Measurements from ENCODE around the gene METTL6.

DNA sequence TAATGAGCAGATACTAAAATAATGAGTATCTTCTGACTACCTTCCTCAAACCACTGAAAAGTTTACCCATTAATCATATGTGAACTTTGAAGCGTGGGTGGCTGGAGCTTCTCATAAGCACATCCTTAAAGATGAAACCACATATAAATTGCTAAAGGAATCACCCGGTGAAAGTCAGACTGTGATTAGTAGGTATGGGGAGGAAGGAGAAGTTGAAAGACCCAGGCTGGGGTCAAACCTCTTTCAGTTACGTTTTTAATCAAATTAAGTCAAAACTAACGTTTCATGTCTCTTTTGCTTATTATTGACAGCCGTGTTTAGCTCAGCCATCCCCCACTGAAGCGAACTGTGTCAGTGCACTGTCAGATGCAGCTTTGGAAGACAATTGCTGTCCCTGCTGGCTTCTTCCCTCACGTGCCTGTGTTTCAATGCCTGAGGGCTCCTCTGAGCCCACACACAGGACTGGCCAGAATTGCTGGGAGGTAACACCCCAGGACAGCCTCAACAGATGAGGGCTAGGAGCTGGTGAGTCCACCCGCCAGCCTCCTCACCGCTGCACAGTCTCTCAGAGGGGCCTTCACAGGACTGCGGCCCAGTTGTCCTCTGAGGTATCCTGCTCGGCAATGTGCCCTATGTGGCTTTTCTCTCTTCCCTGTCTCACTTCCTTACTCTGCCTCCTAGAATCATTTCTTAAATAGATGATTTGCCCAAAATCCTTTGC, 65.7 kb downstream of the METTL6 start:
- TF ChIP-seq CTCF (conservative IDR thresholded peaks at IDR 0.05 in 1 of 2, IDR thresholded peaks at IDR 0.05 in 1 of 2; ENCODE audit: low read depth in 1 of 2, low read length in 2 of 2) (no peak), EZH2 (IDR thresholded peaks at IDR 0.05; ENCODE audit: low read length, missing control alignments) (no peak)
